ENCODE results near the gene C5orf47.

The C5orf47 gene, protein sequence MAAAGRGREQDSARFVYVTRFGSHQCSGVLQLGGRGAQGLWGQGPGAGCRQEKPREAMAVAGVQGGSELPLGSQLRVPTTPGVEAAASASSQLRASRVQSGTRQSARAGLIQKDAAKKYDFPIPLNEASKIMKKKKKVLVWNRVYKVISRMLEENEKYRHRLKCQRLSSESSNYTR

DNA sequence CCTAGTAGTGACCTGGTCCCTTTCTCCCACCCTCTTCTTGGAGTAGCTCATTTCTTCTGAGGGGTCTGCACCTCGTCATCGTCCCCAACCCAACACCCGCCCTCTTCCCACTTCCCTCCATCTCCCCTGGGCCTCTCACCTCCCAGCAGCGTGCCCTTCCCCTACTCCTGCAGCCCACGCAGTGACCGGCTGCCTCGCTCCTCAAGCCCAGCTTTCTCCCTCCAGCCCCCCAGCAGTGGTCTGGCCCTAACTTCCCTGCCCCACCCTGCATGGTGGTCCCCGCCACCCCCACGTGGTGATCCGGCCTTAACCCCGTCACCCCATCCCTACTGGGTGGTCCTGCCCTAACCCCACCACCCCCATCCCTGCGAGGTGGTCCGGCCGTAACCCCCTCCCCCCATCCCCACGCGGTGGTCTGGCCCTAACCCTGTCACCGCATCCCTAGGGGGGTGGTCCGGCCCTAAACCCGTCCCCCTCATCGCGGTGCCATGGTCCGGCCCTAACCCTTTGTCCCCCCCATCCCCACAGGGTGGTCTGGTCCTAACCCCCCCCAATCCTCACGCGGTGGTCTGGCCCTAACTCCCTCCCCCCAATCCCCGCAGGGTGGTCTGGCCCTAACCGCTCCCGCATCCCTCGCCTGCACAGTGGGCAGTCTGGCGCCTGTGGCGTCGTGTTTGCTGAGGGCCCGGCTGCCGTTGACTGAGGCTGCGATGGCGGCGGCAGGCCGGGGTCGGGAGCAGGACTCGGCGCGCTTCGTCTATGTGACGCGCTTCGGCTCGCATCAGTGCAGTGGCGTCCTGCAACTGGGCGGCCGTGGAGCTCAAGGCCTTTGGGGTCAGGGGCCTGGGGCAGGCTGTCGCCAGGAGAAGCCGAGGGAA is at the start of gene C5orf47:
TSS of gene C5orf47 (plus strand) at position 617 of the 878 bp plus-strand sequence. CDS start at position 711, 94 bp downstream.
- no peak for DNase-seq

DNA sequence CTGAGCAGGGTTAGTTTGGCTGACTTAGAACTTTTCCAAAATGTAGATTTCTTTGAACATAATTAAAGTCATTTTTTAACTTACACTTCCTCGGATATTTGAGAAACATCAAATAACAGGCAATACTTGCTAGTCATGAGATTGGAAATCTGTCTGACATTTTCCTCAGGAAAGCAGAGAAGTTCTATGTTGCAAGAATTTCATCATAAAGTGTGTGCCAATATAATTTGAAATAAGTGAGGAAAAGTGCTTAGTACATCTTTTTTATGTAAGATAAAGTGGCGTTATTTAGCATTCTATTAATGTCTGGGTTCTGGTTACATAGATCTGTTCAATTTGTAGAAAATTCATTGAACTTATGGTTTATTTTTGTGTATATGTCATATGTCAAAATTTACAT is 48.7 kb upstream of the C5orf47 start:
- DNase-seq = no peak

DNA sequence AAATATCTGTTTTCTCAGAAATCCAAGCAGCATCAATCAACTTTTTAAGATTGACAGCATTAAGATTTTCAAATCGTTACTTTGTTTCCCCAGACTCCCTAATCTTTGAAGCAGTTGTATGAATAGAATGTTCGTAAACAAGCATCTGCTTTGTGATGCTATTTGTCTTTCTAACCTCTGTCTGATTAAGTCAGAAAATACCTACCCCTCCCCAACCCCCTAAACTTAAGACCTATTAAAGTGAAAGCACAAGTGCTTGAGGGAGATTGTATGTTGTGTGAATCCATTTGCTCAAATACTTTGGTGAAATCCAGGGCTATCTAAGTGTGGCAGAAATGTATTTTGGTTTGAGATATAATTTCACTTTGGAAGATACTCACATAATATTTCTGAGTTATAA is 47.9 kb upstream of the C5orf47 start:
- no peak for DNase-seq

DNA sequence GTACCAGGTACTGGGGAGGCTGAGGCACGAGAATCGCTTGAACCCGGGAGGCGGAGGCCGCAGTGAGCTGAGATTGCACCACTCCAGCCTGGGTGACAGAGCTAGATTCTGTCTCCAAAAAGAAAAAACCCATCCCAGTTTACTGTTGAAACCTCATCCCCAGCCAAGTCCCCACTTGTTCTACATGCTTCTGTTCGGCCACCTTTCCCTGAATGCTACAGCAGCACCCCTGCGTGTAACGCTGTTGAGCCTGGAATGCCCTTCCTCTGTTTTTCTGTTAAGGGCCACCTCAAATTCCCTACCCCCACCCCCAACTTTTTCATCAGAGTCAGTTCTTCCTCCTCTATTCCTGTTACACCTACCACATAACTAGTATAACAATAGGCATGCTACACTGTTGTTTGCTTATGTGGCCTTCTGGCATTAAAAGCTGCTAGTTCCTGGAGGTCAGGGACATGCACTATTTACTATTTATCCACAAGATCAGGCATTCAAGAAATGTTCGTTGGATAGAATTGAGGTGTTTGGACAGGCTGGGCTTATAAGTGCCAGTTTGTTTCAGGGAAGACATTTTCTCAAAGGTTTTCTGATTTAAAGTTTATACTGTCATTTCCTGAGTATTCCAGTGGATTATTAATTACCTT is 47.1 kb upstream of the C5orf47 start:
- no peak for DNase-seq

DNA sequence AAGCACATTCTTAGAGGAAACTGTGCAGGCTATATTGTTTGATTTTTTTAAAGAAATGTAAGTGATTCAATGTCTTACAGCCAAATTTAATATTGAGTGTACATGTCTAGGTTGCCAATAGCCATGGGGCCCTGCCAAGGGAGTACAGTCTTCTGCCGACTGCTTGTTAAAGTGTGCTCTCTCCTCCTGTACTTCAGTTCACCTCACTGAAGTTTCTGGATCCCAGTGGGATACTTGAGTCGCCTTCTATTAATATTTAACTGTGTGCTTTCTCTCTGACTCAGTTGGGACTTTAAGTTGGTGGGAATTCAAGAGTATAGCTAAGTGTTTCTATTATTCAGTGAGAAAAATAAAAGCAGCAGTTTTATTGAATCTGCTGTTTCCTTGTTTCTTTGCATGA is 44.5 kb upstream of the C5orf47 start:
- no peak for DNase-seq

DNA sequence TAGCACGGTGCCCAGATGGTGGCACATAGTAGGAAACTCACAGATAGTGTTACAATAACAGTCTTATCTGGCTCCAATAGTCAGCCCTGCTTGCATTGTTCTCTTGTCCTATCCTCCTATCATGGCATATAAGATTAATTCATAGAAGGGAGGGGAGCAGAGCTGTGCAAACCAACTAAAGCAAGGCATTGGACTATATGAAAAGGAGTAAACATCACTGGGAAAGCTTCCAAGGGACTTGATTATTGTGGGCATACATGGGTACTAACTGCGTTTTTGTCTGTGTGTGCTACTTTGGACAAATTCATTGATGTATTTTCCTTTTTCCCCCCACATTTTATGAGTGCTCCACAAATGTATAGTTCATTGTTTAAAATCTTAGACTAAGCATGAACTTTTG is 43.8 kb upstream of the C5orf47 start:
- DNase-seq = no peak

DNA sequence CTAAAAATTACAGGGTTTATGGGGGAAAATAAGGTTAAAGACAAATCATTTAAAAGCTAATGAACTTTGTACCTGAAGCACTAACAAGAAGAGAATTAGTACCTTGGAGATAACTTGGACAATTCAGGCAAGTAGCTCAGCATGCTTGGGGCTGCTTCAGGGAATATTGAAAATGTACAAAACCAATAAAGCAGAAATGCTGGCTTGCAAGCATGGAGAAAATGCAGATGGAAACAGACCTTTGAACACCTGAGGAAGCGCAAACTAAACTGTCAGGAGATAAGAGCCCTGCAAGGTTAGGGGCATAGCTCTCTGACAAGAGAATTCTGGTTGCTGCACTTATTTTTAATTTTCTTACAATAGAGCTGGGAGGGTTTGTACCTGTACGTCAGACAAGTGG is 42.6 kb upstream of the C5orf47 start:
- no peak for DNase-seq

DNA sequence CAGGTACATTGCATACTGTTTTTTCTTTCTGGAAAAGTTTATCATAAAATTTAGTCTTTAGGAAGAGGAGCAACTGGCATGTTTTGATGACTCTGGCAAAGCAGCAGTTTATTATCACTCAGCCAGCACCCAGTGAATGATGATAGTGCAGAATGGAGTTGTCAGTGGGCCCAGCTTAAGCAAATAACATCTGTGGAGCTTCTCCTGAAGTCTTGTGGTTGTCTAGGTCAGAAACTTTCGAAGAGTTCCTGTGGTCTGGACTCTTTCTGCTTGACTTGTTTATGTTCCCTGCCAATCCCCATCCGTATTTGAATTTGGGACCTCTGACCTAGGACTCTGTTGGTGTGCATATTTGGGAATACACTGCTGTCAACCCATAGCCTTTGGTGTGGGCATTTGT is 38.1 kb upstream of the C5orf47 start:
- no peak for DNase-seq

DNA sequence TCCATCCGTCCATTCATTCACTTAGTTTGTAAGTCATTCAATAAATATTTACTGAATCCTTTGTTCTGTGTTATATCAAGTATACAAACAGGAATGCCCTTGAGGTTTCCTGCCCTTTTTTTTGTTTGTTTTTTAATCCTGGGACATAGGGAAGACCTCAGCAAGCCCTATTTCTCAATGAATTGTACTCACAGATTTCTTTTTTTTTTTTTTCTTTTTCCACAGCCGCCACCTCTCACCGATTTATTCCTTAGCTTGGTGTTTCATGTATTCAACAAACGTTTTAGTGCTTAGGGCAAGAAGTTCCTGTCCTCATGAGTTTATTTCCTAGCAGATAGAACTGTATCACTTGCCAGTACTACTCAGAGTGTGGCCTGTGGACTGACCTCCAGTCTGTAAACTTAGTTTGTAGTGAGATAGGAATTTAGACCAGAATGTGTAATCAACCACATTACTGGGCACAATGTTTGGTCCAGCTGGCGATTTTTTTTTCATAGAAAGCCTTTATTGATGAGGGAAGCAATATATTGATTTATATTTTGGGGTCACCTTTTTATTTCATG is 35.4 kb upstream of the C5orf47 start:
- DNase-seq = no peak

DNA sequence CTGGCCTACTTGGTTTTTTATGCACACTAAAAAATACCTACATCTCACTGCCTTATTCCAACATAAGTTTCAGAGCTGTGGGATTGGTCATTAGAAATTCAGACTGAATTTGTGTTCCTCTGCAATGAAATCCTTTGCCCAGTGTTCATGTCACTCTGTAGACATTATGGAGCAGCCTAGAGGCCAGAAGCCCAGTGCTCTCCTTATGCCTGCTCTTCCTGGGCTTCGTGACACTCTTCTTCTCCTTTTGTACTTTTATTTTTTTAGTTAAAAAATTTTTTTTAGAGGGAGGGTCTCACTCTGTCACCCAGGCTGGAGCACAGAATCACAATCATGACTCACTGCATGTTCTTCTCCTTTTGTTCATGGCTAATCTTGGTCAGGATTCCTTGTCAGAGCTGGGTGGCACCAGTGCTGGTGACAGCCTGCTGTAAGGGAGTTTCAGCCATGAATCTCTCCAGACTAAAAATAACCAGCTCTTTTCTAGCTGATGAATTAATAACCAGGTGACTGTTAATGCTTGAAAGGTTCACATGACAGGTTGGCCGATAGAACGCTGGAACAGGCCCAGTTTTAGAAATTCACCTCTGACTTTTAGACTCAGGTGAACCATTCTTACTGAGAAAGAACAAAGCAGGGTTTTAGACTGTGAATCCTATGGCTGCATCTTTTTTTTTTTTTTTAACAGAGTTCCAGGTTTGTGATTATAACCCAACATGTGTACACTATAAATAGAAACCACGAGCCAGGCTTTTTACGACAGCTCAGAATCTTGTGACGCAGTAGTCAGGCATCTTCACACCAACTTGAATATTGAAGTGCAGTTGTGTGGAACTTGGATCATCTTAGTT is 34.1 kb upstream of the C5orf47 start:
- no peak for DNase-seq

DNA sequence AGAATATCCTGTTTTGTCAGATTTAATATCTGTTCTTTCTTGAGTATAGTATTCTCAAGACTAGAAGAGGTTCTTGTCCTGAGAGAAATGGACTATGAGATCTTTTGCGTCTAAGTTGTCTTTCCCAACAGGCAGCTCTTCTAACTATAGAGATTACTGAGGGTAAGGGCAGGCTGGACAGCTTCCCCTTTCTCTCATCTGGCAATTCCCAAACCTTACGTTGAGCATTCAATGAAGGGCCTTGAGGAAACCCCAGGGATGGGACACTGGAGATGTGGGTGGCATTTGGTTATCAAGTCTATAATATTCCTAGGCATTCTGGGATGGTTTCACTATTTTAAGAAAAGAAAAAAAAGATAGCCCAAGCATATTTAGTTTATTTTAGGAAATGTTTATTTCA is 28.0 kb upstream of the C5orf47 start:
- no peak for DNase-seq

DNA sequence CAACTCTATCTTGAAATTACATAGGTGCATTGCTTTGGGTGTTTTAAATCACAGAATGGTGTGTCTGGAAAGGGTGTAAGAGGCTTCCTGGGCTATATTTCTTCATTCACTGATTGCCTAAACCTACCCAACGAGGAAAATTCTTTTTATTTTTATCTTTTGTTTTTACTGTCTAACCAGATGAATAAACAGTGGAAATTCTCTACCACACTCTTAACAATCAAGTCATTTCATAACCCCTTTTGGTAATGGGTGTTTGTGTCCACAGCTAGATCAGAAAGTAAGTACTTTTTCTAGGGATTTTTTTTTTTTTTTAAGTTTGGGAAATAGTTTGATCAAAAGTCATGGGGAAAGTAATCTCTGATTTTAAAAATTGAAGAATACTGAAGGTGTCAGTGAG is 27.6 kb upstream of the C5orf47 start:
- DNase-seq = no peak

DNA sequence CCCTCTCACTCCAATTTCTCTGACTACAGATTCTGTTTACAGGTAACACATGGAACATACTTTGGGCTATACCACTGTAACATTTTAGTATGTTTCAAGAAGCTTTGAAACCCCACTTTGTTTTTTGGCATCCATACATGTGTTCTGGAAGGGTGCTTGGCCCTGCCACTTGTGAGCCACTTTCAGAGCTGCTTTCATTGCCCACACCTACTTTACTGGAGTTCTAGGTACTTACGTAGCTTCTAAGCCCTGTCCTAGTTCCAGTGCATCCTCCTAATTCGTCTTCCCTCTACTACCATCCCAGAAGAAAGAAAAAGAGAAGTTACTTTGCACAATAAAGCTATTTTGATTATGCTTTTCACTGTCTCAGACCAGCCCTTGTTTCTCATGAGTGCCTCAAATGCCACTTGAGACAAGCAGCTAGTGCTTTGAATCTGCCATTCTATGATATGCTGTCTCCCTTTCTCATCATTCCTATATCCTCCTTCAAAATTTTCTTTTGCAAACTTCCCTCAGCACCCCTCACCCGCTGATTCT is 26.5 kb upstream of the C5orf47 start:
- no peak for DNase-seq

DNA sequence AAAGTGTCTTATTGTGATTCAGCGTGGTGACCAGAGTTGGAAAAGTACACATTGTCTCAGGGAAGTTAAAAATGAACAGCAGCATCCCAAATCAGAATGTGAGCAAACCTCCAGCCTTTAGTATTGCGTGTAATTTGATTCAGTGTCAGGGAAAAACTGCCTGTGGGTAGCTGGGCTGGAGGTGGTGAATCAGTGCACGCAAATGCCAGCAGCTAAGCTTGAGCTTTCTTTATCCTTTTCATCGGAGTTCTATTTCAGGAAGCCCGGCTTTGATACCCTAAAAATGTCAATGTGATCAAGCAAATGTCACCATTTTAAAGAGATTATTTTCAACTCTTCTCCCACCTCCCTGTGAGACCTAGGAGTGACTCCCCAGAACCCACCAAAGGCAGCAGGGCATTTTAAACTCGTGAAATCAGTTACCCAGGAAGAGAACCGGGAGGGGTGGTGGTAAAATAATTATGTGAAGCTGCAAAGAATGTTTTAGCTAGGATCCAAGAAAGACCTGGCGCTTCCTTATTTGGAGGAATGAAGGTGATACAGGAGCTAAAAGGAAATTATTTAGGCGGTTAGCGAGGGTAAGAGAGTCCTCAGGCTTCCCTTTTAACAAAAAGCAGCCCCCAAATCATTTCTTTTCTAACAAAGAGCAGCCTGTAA is 25.7 kb upstream of the C5orf47 start:
- DNase-seq = no peak

DNA sequence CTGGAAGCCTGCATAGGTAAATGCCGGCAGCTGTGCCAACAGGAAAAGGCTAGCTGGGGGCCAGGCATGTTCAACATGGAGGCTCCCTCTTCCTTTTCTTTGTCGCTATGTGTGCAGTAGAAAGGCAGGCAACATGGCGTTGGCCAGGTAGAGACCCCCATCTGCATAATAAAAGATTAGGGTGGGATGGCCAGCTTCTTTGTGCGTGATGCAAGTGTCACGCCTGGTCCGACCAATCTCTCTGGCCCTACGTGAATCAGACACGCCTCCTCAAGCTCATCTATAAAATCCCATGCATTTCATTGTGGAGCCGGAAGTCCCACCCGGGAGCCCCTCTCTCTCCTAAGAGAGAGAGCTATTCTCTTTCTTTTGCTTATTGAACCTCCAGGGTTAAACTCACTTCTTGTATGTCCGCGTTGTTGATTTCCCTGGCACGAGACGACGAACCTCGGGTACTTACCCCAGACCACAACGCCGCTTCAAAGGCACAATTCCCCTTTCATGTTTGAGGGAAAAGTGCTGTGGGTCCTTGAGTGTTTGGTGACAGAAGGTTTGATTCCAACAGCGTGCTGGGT is 25.0 kb upstream of the C5orf47 start:
- no peak for DNase-seq

DNA sequence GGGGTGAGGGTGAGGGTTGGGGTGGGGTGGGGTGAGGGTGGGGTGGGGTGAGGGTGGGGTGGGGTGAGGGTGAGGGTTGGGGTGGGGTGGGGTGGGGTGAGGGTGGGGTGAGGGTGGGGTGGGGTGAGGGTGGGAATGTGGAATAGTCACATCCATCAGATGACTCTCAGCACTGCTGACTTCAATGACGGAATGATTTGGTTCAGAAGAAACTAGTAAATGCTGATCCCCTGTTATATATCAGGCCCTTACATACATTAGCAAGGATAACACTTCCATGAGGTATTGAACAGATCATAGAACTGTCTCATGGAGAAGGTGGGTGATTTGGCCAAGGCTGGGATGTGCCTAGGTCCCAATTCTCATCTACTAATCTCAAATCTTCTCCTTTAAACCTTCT is 24.5 kb upstream of the C5orf47 start:
- DNase-seq = no peak

DNA sequence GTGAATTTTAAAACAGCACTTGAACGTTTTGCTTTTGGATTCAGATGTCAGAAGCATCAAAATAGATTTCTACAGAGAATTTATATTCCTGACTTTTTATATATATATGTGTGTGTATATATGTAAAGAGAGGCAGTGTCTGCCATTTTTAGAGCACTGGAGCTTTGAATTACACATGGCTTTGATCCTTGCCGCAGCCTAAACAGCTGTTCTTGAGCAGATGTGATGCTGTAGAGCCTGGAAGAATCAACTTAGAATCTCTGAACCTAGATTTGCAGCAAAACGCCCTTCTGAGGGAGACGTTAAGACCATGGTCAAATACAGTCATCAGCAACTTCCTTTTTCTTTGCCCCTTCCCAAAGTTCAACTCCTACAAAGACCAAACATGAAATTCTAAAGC is 21.7 kb upstream of the C5orf47 start:
- DNase-seq = no peak

DNA sequence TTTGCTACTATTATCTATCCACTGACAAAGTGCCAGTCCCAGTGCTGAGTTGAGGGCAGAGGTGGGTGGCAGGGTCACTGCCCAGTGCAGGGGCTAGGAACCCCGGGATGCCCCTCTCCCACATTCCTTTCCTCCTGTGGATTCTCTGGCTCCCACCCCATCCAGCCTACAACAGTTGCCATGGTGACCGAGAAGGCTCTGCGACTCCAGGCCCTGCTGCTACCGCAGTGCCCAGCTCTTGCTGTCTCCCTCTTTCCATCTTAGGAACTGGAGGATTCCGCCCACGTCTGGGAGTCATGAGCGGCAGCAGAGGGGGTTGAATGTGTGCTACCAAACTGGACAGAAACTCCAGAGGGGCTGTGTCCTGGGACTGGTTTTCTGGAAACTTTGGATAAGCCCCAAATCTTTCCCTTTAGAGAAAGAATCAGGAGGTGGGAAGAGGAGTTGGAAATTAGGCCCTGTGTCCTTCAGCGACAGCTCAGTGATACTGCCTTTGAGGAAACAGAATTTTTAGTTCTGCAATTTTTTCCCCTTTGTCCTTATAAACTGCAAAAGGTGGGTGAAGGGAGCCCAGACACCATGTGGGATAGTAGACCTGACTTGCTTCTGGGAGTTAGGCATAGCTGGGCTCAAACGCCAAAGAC is 20.7 kb upstream of the C5orf47 start:
- DNase-seq = no peak

DNA sequence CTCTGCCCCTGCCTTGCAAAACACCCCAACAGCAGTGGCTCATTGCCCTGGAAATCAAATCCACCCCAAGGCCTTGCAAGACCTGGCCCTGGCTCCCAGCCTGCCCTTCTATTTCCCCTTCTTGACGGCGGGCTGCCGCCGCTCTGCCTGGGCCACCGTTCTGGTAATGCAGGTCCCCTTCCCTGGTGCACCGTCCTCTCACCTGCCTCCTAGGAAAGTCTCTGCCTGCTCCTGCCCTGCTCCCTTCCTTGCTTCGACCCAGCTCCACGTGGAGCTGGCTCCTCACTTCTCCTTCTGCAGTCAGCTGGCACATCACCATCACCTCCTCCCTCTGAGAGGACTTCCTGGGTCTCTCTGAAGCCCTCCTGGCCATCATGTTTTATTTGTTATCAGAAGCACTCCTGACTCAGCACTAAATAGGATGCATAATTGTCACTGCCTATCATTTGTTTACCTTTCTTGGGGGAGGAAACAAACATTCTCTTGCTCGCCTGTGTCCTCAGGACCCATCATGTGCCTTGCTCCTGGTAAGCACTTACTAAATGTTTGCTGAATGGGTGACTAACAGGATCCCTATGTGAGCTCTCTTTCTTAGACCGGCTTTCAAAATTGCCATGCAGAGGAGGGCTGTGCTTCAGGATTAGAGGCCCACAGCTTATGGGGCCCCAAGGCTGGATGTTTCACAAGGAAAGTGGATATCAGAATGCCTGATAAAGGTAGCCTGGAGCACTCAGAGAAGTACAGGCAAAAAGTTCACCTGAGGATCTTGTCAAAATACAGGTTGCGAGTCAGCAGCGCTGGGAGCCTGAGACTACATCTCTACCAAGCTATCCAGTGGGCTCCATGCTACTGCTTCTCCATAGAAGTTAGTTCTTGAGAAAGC is 19.6 kb upstream of the C5orf47 start:
- DNase-seq = no peak

Data from stimulated activated CD4-positive, alpha-beta T cell treated with anti-CD3 and anti-CD28 coated beads, Interleukin-2, amount 100 ng/mL, for 48 hours (primary cell).